NCI-H2171 treated with DMSO at 0.1 percent for 48 hours (cell line): ENCODE results near the gene DPP10.
"Not testable (repeated sequence)": the region's sequence is repeated elsewhere in the genome, so short reads cannot be mapped to it uniquely, and the experiment has no call there.

Experiments
- DNase-seq: peaks from one replicate; lab custom pipeline; 2025; lab: John Stamatoyannopoulos, UW

DPP10 gene

DNA sequence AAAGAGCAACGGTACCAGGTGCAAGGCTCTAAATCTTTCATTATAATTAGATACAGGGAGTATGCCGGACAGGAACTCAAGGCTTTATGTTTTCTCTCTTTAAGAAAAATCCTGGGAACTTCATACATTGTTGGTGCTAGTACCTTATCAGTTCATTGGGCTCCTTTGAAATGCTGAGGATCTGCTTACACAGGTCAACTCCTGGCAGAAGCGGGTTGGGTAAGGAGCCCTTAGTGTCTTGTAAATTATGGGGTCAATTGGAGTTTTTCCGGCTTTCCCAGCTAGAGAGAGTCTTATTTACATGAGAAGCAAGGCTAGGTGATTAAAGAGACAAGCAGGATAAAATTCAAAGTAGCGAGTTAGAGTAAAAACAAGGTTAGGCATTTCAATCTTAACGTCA is 998.3 kb downstream of the DPP10 start:
- DNase-seq: not testable (repeated sequence)

DNA sequence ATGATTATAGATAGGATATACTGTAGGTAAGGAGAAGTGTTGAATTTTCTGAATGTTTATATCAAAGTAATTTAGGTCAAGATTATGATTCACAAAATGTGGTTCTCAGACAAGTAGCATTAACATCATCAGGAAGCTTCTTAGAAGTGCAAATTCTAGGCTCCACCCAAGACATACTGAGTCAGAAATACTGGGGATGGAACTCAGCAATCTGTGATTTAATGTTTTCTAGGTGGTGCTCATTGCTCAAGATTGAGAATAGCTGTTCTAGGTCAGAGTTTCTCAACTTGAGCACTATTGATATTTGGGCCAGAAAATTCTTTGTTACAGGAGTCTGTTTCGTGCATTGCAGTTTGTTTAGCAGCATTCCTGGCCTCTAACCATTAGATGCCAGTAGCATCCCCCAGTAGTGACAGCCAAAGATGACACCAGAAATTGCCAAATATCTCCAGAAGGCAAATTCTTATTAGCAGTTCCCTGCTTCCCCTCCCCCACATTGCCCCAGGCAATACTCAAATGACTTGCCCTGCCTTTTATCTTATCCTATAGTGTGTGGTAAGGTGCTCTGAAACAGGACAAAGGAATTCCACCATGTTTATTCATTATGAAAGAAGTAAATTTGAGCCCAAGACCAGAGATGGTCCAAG is 1001.2 kb downstream of the DPP10 start:
- DNase-seq: no peak

DNA sequence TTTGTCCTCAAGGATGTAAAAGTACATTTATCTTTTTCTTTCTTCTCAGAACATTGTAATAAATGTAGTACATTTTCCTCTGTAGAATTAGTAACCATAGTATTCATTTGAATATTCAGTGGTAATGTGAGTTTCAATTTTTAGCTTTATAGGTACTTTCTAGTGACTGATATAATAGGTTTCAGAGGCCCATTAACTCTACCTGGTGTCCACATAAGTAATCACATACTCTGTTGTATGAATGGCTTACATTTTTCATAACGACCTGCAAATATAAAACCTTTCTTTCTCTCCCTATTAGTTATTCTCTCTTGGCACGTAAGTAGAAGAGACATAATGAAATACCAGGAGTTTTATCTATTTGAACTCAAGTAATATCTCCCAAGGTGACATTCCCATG is 1017.6 kb downstream of the DPP10 start:
- DNase-seq: no peak

DNA sequence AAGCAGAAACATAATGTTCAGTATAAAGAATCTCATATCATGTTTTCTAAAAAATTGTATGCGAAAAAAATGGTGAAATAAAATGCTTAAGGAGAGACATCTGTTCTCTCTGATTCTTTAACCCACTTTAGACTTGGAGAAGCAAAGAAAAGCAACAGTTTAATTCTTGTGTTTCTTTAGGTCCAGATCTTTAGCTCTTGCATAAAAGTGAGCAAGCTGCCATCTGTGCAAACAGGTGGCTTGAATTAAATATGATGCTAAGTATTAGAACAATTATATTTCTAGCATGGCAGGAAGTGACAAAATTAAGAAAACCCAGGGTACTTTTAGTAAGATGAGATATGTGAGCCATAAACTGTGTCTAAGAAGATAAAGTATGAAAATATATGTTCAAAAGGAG is 1038.3 kb downstream of the DPP10 start:
- no peak for DNase-seq

DNA sequence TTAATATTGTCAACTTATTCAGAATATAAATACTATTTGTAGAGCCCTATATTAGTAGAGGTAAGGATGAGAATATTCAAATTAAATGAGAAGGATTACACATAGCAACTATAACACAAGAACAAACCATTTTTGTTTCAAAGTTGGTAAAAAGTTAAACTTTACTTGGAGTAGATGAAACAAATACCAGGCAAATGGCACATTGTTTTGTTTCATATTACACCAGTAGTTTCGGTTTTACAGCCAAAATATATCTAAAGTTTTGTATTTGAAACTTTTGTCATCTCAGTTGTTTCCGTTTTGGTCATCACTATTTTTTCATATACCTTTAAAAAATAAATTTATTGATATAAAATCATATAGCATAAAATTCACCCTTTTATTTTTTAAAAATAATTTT is 1039.4 kb downstream of the DPP10 start:
- DNase-seq: no peak

DNA sequence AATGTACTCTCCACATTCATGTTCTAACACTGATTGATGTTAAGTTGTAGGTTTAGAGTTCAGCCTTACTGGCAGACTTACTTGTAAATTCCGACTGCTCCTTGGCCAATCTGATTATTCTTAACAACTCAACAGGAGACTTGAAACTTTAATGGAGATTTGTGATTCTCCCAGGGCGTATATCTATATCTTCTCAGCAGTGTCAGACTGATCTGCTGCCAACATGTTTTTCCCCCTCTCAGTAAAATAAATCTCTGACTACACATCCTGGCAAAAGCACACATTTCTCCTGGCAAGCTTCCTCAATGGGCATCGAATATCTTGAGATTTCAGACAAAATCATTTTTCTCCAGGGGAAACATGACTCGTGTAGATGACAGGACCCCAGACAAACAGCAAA is 1041.2 kb downstream of the DPP10 start:
- DNase-seq: no peak

DNA sequence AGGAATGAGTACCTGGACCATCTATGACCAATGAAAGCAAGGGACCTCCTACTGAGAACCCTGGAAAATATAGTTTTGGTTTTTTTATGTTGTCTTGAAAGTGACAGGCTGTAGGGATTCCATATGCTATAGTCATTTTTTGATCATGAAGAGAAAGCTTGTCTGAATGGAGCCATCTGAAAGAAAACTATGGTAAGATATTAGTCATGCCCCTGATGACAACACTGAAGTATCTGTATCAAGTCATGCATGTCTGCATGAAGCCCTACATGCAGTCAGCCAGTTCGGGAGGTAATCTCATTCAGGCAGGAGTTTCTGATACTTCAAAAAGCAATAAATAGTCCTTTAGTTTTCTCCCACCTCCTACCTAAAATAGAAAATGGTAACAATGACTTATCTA is 1042.0 kb downstream of the DPP10 start:
- no peak for DNase-seq

DNA sequence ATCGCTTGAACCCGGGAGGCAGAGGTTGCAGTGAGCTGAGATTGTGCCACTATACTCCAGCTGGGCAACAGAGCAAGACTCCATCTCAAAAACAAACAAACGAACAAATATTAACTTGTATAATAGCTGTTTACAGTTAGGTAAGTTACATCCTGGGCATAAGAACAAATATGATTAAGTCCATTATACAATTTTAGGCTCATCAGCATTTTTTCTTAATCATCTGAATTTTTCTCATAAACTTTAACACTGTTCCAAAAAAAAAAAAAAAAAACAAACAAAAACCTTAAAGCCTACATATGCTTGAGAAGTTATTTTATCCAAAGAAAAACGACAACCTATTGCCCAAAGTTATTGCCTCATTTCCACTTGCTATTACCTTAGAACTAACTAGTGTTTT is 1042.5 kb downstream of the DPP10 start:
- DNase-seq: no peak

DNA sequence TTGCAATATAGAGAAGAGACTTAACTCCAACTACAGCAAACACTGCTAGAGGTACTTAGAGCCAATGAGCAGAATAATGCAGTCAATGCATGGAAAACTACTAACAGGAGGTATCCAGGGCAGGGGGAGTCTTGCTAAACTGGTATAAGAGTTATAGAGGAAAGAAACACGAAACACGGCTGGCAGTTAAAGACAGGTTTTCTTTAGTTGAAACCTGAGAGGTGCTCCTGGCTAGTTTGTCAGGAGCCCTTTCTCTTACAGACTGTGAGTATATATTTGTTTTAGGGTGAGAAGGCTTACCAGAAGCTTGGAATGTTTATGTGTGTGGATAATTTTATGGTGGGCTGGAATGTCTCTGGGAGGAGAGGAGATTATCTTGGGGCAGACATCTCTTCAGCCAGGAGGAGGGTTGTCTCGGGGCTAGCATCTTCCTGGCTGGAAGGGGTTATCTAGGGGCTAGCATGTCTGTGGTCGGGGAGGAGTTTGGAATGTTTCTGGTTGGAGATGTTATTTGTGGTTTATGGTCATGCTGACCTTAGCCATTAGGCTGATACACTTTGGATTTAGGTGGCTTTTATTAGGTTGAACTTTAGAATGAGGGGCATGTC is 1048.8 kb downstream of the DPP10 start:
- DNase-seq: no peak

DNA sequence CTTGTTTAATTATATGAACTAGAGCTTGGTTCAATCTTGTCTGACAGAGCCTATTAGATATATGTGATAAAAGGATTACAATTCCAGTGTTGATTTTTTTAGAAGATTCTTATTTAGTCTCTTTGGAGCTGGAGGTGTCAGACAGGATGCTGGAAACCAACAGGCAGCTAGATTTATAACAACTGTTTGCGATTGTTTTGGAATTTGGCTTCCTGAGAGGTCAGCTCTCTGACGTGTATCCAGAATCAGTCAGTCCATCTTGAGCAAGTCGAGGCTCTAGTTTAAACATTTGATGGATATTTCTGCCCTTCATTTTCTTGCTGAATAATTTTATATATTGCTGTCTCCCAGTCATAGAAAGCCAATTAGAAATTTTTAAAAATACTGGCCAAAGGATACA is 1062.9 kb downstream of the DPP10 start:
- no peak for DNase-seq

DNA sequence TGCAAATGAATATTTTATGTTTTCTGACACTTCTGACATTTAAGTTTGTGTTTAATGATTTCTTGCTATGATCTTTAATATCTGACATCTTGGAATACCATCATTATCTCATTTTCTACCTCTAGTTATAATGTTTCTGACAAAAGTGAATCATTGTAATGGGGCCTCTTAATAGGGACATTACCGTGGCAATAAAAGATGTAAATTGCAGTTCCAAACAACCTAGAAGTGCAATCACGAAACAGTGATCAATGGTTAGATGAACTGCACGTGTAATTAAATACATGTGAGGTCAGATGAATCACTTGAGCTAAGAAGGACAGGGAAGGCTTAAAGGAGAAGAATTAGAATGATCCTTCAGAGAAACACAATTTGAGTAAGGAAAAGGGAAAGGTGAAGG is 1078.3 kb downstream of the DPP10 start:
- DNase-seq: no peak

DNA sequence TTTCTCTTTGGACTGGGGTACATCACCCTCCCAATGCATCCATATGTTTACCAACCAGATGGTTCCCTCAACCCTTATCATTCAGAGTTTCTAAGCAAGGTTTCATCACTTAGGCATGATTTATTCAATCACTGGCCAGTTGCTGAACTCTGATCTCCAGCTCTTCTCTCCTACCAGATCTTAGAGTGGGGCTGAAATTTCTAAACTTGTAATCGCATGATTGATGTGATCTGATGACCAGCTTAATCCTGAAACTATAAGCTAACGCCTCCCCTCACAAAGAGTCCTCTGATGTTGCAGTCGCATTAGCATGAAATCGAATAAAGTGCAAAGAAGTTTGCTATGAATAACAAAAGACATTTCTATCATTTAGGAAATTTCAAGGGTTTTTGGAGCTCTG is 1082.0 kb downstream of the DPP10 start:
- no peak for DNase-seq

DNA sequence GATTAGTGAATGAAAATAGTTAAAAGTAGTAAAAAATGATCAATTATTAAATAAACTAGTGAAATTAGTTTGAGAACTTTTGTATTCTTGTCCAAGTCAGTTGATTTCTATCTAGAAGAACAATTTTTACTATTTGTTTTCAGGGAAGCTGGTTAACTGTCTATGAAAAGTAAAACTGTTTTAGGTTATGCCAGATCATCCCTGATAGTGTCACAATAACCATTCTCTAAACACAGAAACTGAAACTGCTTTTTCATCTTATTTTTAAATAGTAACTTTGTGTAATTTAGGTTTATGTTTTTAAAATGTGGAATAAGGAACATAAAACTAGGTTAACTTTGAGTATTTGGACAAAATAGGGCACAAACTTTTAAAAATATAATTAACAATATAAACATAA is 1087.2 kb downstream of the DPP10 start:
- DNase-seq: no peak

DNA sequence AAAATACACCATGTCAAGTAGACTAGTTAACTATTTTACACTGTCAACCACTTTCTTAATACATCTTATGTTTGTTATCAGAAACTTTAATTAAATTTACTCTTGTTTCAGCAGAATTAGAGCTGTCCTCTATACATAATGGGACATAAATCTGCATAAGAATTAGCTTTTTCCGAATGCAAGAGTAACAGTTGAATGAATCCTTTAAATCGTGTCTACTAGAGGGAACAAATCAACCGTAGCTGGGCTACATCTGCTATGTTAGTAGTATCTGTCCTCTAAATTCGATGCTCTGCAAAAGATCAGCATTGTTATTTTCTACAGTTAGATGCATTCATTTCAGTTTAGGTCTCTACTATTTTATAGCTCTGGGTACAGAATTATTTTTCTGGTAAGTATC is 1090.6 kb downstream of the DPP10 start:
- no peak for DNase-seq

DNA sequence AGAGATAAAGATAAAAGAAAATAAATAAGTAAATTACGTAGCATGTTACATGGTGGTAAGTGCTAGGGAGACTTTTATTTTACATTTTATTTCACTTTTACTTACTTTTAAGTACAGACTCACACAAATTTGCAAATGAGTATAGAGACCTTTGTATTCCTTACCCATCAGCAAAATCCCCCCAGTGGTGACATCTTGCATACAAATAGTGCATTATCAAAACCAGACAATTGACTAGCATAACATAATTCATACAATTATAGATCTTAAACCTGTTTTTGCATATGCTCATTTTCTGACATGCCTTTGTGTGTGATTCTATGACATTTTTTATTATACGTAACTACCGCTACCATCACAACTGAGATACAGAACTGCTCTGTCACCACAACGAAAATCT is 1099.4 kb downstream of the DPP10 start:
- no peak for DNase-seq

DNA sequence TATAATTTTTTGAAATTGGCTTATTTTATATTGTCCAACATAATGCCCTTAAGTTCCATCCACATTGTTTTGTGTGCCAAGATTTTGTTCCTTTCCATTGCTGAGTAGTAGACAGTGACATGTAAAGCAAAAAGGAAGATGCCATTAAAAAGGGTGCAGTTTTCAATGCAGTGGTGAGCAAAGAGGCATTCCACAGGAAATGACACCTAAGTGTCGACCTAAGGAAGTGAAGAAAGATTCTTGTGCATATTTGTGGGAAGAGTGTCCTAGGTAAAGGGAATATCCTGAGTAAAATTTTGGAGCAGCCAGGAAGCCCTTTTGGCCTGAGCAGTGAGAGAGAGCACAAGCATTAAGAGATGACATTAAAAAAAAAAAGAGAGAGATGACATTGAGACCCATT is 1099.9 kb downstream of the DPP10 start:
- no peak for DNase-seq

DNA sequence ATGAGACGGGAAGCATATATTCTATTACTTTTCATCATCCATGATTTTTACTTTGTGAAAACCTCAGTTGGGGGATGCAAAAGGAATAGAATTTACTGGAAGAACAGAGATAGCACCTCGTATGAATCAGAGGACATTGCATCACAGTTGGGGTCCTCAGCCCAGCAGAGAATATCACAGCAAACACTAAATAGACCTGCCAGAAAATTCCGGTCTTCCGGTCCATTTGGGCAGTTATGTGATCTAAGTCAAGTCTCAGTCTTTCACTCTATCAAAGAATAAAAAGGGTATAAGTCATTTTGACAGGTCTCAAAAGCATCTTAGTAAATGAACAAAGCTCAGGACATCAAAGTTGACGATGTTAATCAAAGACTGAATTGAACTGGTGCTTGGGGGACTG is 1100.6 kb downstream of the DPP10 start:
- DNase-seq: no peak

DNA sequence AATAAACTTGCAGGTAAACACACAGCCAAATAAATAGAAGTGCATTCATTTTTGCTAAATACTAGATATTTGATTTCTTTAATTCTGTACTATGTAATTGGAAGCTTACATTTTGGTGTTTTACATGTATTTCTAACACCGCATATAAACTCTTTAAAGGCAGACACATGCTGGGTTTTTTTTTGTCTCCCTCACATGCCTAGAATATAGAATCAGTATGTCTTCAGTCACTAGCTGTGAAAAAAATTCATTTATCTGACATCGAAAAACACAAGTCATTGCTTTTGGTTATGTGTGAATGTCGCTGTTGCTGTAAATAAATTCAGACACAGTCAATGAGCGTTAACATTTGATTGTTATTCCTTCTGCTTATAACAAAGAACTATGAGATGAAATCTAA is 1101.0 kb downstream of the DPP10 start:
- DNase-seq: no peak

DNA sequence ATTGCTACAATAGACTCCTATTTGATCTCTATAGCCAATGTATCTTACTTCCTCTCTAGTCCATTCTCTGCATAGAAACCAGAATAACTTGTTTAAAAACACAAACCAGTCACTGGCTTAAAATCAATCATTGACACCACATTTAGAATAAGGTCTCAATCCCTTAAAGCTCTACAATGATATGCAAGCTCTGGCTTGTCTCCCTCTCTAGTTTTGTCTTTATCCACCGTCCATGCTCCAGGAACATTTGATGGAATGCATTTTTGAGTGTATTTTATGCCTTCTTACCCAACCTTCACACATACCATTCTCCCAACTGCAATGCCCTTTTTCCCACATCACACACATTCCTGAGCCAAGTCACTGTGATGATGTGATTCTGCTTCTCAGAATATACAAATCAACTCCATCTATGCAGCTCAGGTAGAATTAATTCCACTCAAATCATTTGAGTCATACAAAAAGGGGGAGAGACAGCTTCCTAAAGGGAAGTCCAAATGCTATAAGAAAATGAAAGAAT is 1107.2 kb downstream of the DPP10 start:
- no peak for DNase-seq

DNA sequence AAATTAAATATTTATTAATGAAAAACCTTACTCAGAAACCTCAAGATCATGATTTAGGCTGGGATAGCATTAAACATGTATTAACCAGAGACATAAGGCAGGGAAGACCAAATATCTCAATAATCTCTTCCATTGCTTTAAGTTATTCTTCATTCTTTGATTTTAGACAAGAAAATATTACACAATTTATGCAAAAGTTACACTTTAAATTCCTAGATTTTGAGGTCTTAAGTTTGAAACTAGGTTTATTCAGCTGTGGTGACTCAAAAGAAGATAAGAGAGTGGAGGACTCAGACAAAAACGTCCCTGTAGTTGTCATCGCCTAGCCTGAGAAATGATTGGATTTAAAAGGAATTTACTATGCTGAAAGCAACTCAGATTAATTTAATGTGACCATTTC is 1110.3 kb downstream of the DPP10 start:
- DNase-seq: no peak

DNA sequence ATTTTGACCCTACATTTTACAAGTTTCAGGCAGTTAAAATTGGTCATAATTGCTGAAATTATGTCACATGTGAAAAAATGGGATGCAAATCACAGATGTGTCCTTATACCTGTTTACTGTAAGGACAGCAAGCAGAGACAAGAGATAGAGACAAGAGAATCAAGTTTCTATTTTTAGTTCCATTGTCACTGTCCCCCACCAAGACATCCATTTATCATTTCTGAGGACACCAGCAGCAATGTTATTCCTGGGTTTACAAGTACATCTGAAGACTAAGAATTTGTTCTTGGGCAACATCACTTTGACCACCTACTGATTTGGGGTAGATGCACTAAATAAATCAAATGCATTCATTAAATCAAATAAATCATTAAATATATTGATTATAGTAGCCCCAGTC is 1111.7 kb downstream of the DPP10 start:
- no peak for DNase-seq

DNA sequence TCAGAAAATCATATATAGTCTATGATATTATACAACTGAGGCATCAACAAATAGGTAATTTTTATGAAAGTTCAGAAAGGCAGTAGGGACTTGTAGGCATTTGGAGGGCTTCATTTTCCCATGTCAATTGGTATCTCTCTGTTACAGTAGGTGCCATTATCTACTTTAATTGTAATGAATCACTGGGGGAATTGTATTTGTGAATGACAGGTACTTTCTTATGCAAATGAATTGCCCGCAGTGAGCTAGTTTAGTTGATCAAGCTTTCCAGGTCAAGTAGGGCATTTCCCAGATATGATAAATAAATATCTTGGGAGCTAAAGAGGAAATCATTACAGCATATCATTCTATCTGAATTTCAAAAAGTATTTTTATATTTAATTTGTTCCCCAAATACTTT is 1116.3 kb downstream of the DPP10 start:
- no peak for DNase-seq

DNA sequence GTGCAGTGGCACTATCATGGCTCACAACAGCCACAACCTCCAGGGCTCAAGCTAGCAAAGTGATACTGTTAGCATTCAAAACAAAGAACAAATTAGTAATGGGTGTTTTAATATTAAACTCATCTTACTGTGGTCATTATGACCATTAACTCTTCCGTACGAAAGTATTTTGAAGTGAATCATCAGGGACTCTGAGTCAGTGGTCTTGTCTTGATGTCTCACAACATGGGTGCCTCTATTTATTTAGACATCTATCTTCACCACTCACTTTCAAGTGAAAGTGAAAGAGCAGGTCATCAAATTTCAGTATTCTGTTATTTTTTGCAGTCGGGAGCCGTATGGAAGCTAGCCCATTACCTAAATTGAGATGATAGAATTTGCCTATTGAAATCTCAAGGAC is 1118.2 kb downstream of the DPP10 start:
- no peak for DNase-seq

DNA sequence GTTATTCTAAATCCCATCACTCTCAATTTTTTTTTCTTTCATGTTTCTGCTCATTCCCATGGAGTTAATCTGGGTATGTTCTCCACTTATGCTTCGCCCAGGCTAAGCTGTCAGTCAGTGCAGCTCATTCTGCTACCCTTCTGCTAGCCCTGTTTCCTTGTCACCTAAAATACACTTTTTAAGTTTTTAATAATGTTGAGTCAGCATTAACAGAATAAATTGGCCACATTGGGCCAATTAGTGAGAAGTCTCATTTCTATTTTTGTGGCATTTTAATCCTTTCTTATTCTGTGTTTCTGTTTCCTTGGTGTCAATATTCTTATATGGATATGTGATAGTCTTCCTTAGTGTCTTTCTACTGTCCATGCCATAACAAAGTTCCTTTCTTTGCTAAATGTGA is 1126.2 kb downstream of the DPP10 start:
- DNase-seq: no peak
